ENCODE measurements around the gene MUCL3. TPM values are rescaled to one million over a fixed set of nuclear protein-coding genes. Genes with fewer than 3 reads are reported as not detected.
"Not testable (repeated sequence)": the region's sequence is repeated elsewhere in the genome, so short reads cannot be mapped to it uniquely, and the experiment has no call there.

MUCL3 gene
- total RNA-seq, 4 donors from 2014 or later: not detected

GRCh38 chr6:30963641-30964040 lies 22.9 kb downstream of the MUCL3 start:
- no peak overlapping the region for H3K4me3 ChIP-seq
- intact Hi-C loops (cut with DNase I): no loop called here
- H3K9me3 ChIP-seq: no peaks in the 10 kb centered on the region
- no peaks in the 10 kb centered on the region for H3K36me3 ChIP-seq
- TF ChIP-seq POLR2A (IDR thresholded peaks at IDR 0.05; ENCODE audit: low read depth) (no peak), EP300 (IDR thresholded peaks at IDR 0.05) (no peak), CTCF (IDR thresholded peaks at IDR 0.05) (no peak), POLR2AphosphoS5 (IDR thresholded peaks at IDR 0.05) (no peak)
- H3K4me1 ChIP-seq: no peaks in the 10 kb centered on the region
- no peak for DNase-seq (ENCODE audit: extremely low spot score)
- no peak overlapping the region for H3K27ac ChIP-seq (replicated peaks in 1 of 4)
- peaks cover 0 to 13% (median 0%) of the 10 kb centered on the region in 4 donors for H3K27me3 ChIP-seq
- 69% methylated on average over 6 of the region's 6 CpGs for WGBS

- TF ChIP-seq POLR2A (IDR thresholded peaks at IDR 0.05; ENCODE audit: low read depth) (no peak), EP300 (IDR thresholded peaks at IDR 0.05) (no peak), CTCF (IDR thresholded peaks at IDR 0.05) (no peak), POLR2AphosphoS5 (IDR thresholded peaks at IDR 0.05) (no peak)
- 64% methylated on average over 4 of the region's 4 CpGs for WGBS
- intact Hi-C loops (cut with DNase I): no loop called here
- Histone ChIP-seq H3K36me3 (no peaks in the 10 kb centered on the region), H3K27ac (replicated peaks in 1 of 4) (no peak overlapping the region), H3K27me3 (peaks cover 0 to 13% (median 0%) of the 10 kb centered on the region in 4 donors), H3K4me1 (no peaks in the 10 kb centered on the region), H3K4me3 (no peak overlapping the region), H3K9me3 (no peaks in the 10 kb centered on the region)
- no peak for DNase-seq (ENCODE audit: extremely low spot score)
Measured at GRCh38 chr6:30964075-30964474, 23.3 kb downstream of the MUCL3 start.

- no peaks in the 10 kb centered on the region for H3K9me3 ChIP-seq
- 95% methylated on average over 5 of the region's 5 CpGs for WGBS
- no peak for TF ChIP-seq POLR2AphosphoS5 (IDR thresholded peaks at IDR 0.05)
- TF ChIP-seq CTCF (IDR thresholded peaks at IDR 0.05): no peak
Measured at GRCh38 chr6:30965140-30965601, 24.4 kb downstream of the MUCL3 start.

GRCh38 chr6:30966154-30966553 lies 25.4 kb downstream of the MUCL3 start:
- Histone ChIP-seq H3K27me3 (peaks cover 0 to 10% (median 0%) of the 10 kb centered on the region in 4 donors), H3K4me3 (no peak overlapping the region), H3K9me3 (no peaks in the 10 kb centered on the region), H3K4me1 (no peaks in the 10 kb centered on the region), H3K36me3 (no peaks in the 10 kb centered on the region), H3K27ac (replicated peaks in 1 of 4) (no peak overlapping the region)
- no peak for TF ChIP-seq EP300 (IDR thresholded peaks at IDR 0.05)
- no peak for TF ChIP-seq POLR2AphosphoS5 (IDR thresholded peaks at IDR 0.05)
- TF ChIP-seq POLR2A (IDR thresholded peaks at IDR 0.05; ENCODE audit: low read depth): no peak
- TF ChIP-seq CTCF (IDR thresholded peaks at IDR 0.05): no peak
- DNase-seq (ENCODE audit: extremely low spot score): no peak
- 81% methylated on average over 3 of the region's 3 CpGs for WGBS
- intact Hi-C loops (cut with DNase I): no loop called here

More at GRCh38 chr6:30965140-30965601, 24.4 kb downstream of the MUCL3 start:
- Histone ChIP-seq H3K27ac (replicated peaks in 1 of 4) (no peak overlapping the region), H3K36me3 (no peaks in the 10 kb centered on the region), H3K4me1 (no peaks in the 10 kb centered on the region), H3K4me3 (no peak overlapping the region), H3K27me3 (peaks cover 0 to 10% (median 0%) of the 10 kb centered on the region in 4 donors)
- no peak for DNase-seq (ENCODE audit: extremely low spot score)
- intact Hi-C loops (cut with DNase I): no loop called here

- intact Hi-C loops (cut with DNase I); H3K4me3 ChIP-seq; H3K9me3 ChIP-seq; H3K36me3 ChIP-seq; H3K27ac ChIP-seq (replicated peaks in 1 of 4); H3K4me1 ChIP-seq; DNase-seq (ENCODE audit: extremely low spot score): not testable (repeated sequence)
- H3K27me3 ChIP-seq: peaks cover 0 to 22% (median 0%) of the 10 kb centered on the region in 4 donors
- WGBS: 97% methylated on average over 6 of the region's 6 CpGs
Measured at GRCh38 chr6:30969171-30969570, 28.4 kb downstream of the MUCL3 start.
